Measurements from ENCODE around the gene BIN2.

Gene BIN2

GRCh38 chr12:51254536-51254935, 69.4 kb downstream of the BIN2 start:
- DNase-seq (ENCODE audit: low read depth): no peak

- no peak for DNase-seq (ENCODE audit: low read depth)
Observed at GRCh38 chr12:51253276-51253675, 70.7 kb downstream of the BIN2 start.

GRCh38 chr12:51247523-51248206, 76.3 kb downstream of the BIN2 start:
- no peak for DNase-seq (ENCODE audit: low read depth)

DNA sequence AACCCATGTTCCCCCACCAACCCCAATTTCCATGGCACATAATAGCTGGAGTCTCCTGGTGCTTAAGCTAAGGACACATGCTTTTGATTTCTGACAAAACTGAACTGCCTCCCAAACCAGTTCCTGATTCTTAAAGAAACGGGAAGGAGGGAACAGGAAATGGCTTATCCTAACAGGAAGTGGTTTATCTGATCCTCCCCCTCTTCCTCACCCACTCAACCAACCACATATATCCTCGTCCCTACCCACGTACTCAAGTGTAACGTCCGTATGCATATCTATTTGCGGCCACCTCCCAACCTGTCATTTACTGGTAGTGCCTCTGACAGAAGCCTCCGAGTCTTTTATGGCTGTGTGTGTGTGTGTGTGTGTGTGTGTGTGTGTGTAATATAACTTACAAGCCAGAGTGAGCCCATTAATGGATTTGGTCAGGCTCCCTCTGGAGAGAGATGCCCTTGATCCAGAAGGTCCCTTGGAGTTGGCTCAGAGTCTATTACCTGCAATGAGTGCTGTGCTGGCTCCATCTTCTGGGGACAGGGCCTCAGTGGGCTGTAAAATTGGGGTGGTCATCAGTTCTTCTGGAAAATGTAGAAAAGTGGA, 77.6 kb downstream of the BIN2 start:
- no peak for DNase-seq (ENCODE audit: low read depth)

GRCh38 chr12:51245476-51246253, 78.3 kb downstream of the BIN2 start:
- no peak for DNase-seq (ENCODE audit: low read depth)

- DNase-seq (ENCODE audit: low read depth): no peak
Observed at GRCh38 chr12:51244269-51244668, 79.7 kb downstream of the BIN2 start.

DNA sequence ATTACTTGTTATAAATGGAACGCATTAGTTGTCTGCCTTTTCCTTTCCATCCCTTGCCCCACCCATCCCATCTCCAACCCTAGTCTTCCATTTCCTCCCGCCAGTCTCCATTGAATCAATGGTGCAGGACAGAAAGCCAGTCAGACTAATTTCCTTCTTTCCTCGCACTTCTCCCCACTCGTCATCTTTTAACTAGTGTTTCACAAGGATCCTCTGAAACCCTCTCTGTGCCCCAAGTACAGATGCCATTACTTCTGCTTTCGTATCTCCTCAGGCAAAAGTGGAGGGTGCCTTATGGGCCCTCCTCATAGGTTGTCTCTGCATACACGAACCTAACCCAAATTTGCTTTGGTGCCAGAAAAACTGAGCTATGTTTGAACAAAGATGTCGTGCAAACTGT, 81.1 kb downstream of the BIN2 start:
- DNase-seq (ENCODE audit: low read depth): no peak

- no peak for DNase-seq (ENCODE audit: low read depth)
Observed at GRCh38 chr12:51242120-51242519, 81.9 kb downstream of the BIN2 start.

DNA sequence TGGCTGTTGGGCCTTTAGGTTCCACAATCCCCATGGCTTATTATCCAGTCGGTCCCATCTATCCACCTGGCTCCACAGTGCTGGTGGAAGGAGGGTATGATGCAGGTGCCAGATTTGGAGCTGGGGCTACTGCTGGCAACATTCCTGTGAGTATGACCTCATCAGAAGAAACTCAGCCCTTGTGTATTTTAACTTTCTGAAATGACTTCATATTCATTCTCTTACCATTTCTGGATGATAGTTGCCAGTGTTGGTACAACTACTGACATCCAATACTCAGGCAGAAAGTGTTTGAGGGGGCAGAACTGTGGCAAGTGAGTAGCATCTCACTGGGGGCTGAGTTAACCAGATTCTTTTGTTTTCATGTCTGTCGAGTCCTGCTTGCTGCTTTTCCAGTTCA, 83.0 kb downstream of the BIN2 start:
- no peak for DNase-seq (ENCODE audit: low read depth)

GRCh38 chr12:51238510-51239334, 85.3 kb downstream of the BIN2 start, which contains the start of gene DAZAP2:
Gene DAZAP2 (plus strand): TSS chr12:51238826. CDS start chr12:51238908, 82 bp downstream.
- DNase-seq (ENCODE audit: low read depth): peak; percentile 92

GRCh38 chr12:51238037-51238509, 85.9 kb downstream of the BIN2 start:
- DNase-seq (ENCODE audit: low read depth): no peak

DNA sequence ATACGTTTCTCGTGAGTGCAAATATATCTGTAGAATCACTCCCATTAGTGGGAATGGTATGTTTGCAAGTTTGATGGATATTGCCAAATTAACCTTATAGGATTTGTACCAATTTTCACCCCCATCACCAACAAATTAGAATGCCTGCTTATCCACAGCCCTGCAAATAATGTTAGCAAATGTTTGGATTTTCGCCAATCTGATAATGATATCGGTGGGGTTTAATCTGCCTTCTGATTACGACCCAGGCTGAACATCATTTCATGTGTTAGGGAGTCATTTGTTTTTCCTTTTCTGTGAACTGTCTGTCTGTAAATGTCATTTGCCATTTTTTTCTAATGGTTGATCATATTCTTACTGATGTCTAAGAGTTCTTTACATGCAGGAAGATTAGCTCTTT, 89.4 kb downstream of the BIN2 start:
- DNase-seq (ENCODE audit: low read depth): no peak

- no peak for DNase-seq (ENCODE audit: low read depth)
Observed at GRCh38 chr12:51232642-51233041, 91.3 kb downstream of the BIN2 start.

All from activated T-helper 1 cell treated with Interleukin-2 at 50 U/mL for 16 hours (primary cell).